GM18526 (cell line): ENCODE data around the gene MUC5B.

Experiments
- POLR2A ChIP-seq: IDR thresholded peaks from 3 replicates; pipeline ENCODE4 v1.6.1; 2011; ENCODE audit not compliant: insufficient read length; ENCODE audit errors: extremely low read depth

Gene MUC5B

DNA sequence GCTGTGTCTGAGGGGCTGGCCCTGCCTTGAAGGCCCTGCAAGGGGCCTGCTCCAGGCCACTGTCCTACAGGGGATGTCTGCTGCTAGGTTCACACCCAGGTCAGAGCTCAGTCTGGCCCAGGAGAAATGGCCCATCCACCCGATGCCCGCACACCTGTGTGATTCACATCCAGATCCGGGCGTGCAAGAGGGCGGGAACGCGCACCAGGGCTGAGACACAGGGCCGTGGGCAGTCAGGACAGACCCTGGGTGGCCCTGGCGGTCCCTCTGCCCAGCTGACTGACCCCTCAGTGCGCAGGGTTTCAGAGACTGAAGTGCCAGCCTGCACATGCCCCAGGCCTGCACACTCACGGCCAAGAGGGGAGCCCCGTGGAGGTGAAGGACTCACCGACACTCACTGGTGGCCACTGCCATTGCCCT, 79.2 kb downstream of the MUC5B start:
- no peak for TF ChIP-seq POLR2A

GRCh38 chr11:1302461-1303125, 79.7 kb downstream of the MUC5B start:
- TF ChIP-seq POLR2A, result no peak

- no peak for TF ChIP-seq POLR2A
Measured at GRCh38 chr11:1303126-1303821, 80.4 kb downstream of the MUC5B start.

DNA sequence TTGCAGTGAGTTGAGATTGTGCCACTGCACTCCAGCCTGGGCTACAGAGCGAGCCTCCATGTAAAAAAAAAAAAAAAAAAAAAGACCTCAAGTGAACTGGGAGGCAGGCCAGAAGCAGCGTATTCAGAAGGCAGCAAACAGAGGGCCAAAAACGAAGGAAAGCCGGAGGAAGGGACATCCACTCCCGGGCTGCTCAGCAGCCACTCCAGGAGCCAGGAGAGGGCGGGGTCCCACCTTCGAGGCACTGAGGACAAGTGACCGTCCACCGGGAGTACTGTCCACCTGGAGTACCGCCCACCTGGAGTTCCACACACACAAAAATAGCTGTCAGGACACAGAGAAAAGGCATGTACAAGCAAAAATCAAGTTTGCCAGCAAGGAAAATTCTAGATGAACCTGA, 81.1 kb downstream of the MUC5B start:
- TF ChIP-seq POLR2A, result no peak

- no peak for TF ChIP-seq POLR2A
Measured at GRCh38 chr11:1304380-1304779, 81.5 kb downstream of the MUC5B start.

DNA sequence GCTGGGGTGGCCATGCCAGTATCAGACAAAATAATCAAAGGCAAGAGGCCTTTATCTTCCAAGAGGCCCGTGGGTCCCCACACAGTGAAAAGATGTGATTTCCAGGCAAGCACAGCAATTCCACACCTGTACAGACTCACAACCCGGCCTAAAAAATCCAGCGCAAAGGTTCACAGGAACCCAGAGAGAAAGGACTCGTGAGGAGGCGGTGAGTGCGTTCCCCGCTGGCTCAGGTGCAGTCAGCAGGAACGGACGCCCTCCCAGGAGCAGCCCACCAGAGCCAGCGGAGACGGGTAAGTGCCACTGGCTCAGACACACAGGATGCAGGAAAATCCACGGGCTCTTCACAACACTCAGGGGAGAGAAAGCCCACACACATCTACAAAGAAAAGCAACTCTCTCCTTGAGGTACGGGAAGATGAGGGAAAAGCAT, 82.2 kb downstream of the MUC5B start:
- no peak for TF ChIP-seq POLR2A

DNA sequence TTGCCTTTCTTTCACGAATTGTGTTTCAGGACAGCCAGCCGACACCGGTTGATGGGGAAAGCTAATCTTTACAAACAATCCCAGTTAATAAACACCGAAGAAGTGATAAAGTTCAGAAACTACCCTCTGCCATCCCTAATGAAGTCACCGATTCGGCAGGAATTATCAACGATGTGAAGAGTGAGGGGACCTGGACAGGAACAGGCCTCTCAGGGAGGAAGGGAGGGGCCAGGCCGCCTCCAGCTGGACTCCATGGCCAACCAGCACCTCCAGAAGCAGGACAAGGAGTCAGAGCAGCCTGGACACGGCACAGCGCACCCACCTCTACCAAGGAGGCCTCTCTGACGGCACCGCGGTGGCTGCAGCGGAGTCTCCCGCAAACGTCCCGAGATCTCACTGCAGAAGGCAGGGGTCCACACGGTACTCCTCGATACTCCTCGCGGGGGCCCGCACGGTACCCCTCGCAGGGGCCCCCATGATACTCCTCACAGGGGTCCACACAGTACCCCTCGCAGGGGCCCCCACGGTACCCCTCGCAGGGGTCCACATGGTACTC, 82.7 kb downstream of the MUC5B start:
- no peak for TF ChIP-seq POLR2A

DNA sequence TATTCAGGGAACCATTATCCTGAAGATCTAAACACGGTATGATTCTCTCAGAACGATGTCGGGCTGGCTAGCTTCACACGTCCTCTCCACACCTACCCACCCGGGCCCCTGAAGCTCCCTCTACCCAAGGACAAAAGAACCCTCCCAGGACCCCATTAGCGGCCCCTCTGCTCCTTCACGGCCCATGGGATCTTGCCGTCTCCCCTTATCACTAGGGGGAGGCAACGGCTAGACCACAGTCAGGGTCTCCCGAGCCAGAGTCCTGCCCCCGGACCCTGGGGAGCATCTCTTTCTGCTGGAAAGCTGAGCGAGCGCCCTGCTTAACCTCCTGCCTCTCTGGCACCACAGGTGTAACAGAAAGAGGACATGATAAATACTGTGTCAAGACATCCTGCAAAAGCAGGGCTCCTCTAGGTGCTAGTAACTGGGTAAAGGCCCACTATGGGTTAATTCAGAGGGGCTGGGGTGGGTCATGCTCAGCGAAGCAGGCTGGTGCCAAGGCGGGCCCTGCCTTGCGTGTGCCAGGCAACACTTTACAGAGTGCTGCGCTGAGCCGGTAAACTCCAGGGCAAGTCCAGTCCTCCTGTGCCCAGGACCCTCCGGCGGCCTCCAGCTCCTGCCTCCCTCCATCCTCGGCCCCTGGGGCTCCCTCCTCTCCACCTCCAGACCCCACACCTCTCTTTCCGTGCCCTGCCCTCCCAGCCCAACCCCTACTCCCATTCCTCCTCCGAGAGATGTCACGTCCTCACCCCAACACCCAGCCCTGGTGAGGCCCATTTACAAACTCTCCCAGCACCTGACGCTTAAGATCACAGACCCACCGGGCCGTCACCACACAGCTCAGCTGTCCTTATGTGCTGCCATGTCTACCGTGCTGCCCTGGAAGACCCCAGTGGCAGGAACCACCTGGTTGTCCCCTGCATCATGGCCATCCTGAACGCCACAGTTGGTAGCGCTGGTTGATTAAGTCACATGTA, 83.6 kb downstream of the MUC5B start:
- TF ChIP-seq POLR2A, result no peak

GRCh38 chr11:1307163-1307870, 84.5 kb downstream of the MUC5B start:
- no peak for TF ChIP-seq POLR2A

DNA sequence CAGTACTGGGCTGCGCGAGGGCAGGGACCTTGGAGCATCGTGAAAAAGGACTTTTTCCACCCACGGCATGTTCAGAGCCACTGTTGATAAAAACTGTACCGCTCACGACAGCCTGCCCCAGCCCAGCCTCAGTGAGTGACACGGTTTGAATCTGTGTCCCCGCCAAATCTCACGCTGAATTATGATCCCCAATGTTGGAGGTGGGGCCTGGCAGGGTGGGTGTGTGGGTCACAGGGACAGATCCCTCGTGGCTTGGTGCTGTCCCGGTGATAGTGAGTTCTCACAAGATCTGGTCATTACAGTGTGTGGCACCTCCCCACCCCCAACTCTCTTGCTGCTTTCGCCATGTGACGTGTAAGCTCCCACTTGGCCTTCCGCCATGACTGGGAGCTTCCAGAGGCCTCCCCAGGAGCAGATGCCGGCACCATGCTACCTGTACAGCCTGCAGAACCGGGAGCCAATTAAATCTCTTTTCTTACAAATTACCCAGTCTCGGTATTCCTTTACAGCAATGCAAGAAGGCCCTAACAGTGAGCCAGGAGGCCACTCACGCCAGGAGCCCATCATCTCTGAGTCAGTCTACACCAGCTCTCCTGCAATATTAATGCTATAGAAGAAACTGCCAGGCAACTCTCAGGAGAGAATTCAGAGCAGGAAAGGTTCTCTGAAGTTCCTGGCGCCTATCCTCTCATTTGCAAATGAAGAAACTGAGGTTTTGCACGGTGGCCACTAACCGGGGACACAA, 85.3 kb downstream of the MUC5B start:
- no peak for TF ChIP-seq POLR2A

DNA sequence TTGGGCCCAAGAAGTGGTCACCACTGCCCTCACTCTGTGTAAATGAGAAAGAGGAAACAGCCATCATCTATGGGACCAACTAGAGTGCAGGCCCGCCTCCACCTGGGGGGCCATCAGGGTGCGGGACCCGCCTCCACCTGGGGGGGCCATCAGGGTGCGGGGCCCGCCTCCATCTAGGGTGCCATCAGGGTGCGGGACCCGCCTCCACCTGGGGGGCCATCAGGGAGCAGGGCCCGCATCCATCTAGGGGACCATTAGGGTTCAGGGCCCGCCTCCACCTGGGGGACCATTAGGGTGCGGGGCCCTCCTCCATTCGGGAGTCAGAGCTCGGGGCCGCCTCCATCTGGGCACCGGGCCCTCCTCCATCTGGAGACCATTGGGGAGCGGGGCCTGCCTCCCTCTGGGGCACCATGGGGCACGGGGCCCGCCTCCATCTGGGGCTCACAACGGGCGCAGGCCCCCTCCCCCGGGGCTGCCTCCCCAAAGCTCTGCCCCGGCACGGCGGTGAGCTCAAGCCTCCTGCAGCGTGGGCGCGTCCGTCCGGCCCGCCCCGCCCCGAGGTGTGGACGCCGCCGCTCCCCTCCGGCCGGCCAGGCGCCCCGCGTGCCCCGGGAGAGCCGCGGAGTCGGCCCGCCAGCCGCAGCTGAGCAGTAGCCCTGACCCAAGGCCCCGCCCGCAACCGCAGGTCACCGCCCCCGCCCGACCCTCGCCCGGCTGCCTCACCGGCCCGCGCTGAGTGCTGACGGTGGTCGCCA, 86.1 kb downstream of the MUC5B start:
- no peak for TF ChIP-seq POLR2A

DNA sequence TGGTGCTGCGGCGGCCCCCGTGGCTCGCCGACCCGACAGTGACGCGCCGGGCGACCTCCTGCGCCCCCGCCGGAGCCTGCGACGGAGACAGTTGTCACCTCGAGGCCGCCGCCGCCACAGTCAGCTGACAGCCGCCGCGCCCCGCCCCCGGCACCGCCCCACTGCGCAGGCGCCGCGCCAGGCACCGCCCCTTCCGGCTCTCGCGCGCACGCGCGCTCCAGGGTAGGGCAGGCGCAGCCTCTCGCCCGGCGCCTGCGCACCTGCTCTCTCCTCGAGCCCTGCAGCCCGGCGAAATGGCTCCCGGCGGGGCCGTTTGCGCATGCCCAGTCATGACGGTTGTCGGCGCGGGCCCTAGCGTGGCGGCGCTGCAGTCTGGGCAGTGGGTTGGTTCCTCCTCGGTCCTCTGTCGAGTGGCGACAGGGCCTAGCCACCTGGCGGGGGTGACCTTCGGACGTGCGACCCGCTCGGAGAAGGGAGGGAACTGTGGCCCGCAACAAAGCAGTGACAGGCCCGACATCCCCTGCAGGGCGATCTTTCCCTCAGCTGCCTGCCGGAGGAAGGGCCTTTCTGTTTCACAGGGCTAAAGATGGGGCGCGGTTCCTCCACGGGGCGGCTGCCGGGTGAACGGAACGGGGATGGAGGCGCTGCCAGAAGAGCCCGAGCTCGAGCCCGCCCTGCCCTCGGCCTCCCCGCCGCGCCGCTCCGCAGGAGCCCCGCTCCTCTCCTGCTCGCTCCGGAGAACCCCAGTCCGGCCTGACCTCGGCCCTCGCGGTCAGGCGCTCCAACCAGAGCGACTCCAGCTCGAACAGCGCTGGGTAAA, 86.8 kb downstream of the MUC5B start, which contains the start of gene TOLLIP:
Gene TOLLIP, minus strand, starts transcription at position 135 of the 820 bp plus-strand sequence. Its CDS starts 134 bp downstream, at position 1.
- peak; percentile 92 for TF ChIP-seq POLR2A
